Stimulated activated CD4-positive, alpha-beta T cell treated with anti-CD3 and anti-CD28 coated beads, Interleukin-1b, Interleukin-23, amount 100 ng/mL, for 24 hours (primary cell): ENCODE results near the gene ANKRD44.

Experiments
- DNase-seq, 4 experiments: peaks; one replicate each; pipeline ENCODE4 v3.0.0-alpha.2; 2020; ENCODE audit warnings: low read depth in 4 of 4, low spot score in 1 of 4

ANKRD44 gene

DNA sequence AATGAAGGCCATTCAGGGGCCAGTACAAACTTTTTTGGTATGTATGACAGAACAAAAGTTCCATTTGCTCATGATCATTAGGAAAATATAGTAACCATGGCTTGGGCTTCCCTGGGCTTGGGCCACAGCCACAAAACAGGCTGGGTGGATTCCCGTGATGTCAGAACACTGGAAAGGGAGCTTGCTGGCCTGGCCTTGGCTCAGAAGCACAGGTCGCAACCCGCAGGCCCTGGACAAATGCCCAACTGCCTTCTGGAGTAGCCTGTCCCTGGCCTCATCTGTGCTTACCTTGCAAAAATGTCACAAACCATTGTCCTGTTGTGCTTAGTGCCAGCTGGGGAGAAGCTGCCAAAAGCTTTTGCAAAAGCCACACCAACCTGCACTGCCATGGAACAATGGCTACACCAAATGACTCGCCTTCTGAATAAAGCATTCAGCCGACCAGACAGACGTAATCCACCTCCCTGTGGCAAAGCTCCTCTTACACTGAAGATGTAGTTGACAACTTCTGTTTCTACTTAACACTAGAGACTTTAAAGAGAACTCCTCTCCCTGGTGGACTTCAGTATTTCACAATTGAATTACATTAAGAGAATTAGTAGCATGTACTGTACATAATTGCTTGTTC, 125.5 kb downstream of the ANKRD44 start:
- DNase-seq: no peak

DNA sequence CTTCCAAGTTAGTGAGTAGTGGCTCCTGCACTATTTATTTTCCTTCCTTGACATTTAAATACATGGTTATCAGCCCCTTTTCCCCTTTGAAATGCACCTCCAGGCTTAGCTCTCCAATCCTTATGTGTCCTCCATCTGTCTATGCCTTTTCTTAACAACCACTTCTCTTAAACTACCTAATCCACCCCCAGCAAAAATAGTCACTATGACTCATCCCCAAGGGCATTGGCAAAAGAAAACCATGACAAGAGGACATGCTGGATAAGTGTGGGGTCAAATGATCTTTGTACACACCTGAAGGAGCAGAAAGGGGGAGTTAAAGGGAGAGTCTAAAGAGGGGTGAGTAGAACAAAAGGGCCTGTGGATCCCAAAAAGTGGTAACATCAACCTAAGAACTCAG, 127.2 kb downstream of the ANKRD44 start:
- DNase-seq: no peak

DNA sequence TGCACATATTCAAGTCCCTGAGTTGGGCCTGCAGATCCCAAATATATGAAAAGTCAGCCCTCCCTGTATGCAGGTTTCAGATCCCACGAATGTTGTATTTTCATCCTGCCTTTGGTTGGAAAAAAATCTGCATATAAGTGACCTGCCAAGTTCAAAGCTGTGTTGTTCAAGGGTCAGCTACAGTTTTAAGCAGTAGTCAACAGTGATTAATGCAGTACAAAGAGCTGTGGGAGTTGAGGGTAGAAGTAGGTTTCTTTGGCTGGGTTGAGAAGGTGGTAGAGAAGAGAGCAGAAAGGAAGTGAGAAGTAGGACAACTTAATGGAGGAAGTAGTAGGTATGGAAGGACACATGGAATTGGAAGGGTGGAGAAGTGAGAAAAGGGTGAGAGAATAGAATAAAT, 127.9 kb downstream of the ANKRD44 start:
- no peak for DNase-seq

DNA sequence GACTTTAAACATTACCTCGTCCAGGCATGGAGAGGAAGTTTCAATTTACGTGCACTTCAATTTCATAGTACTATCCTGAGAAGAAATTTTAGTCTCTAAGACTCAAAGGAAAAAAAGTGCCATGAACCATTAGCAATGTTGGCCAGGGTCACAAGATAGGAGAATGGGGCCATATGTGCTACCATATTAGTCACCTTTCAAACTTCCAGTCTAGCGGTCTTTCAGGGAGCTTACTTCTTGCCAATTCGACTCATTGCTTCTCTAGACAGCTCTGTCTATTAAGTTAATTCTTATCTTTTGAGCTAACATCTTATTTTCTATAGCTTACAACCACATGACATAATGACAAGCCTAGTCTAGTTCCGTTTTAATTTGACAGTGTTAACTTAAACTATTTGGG, 129.1 kb downstream of the ANKRD44 start:
- no peak for DNase-seq

DNA sequence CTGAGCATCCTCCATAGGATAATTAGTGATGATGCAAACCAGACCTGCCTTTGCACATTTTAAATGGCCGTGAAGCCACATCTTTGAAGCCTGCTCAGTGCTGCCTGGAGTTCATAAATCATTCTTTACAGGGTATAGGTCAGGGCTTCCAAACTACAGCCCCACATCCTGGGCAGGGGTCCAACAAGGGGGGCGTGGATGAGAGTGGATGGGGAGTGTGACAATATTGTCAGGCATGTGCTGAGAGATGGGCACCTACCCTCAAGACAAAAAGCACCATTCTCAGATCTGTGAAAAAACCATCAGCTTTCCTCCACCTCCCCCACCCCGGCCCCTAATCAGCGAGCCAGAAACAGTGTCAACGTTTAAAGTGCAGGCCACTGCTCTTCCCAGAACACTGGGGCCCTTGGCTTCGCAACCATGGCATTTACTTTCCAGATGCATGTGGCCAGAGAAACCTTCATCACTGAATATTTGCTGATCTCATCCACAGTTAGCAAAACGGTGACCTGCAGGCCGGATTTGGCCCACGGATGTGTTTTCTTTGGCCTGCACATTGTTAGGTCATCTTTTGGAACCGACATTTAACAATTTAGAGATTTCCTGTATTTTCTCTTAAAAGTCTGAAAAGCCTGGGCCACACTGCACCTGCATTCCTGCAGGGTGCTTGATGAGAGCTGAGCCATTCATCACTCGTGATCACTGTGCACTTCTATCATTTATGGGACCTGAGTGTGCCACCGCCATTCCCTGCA, 130.7 kb downstream of the ANKRD44 start:
- DNase-seq: no peak

DNA sequence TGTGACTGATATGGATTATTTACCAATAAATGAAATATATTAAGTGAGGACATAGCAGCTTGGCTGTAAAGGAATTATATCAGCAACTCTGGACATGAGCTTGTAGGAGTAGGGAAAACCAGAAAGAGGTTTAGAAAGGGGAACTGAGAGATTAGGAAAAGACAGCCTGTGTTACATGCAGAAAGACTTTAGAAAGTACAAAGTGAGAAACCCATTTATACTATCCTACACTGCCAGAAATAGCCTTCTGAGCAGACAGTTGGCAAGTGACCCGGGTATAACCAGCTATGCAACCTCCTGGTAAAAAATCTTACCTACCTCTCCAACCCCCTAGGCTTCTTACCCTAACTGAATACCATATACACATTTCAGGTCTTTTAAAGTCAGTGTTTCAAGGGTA, 134.1 kb downstream of the ANKRD44 start:
- DNase-seq: no peak

DNA sequence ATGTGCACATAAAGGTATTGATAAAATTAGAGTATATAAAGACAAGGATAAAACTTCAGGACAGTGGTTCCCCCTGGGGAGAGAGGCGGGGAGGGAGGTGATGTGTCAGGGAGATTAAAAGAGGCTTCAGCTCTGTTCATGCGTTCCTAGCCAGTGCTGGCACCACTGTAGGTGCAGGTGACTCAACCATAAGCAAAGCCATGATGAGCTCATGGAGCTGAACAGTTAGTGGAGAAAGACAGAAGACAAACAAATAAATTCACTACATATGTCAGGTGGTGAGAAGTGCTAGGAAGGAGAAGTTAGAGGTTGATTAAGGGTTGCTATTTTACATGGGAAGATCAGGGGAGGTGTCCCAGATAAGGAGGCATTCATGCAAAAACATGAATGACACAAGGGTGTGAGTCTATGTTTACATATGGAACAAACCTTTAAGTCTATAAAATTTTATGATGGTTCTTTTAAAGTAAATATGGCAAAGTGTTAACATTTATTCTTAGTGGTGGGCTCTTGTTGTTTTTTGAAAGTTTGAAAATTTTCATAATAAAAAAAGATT, 136.0 kb downstream of the ANKRD44 start:
- no peak for DNase-seq

DNA sequence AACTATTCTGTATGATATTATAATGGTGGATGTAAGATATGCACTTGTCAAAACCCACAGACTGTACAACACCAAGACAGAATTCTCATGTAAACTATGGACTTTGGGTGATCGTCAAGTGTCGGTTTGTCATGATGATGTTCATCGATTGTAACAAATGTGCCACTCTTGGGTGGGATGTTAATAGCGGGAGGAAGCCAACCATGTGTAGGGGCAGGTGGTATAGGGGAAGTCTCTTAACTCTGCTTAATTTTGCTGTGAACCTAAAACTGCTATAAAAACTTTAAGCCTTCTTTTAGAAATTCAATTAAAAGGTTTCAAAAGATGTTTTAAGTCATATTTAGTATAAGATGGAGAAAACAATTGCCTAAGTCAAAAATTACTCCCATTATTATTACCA, 139.0 kb downstream of the ANKRD44 start:
- DNase-seq: no peak

DNA sequence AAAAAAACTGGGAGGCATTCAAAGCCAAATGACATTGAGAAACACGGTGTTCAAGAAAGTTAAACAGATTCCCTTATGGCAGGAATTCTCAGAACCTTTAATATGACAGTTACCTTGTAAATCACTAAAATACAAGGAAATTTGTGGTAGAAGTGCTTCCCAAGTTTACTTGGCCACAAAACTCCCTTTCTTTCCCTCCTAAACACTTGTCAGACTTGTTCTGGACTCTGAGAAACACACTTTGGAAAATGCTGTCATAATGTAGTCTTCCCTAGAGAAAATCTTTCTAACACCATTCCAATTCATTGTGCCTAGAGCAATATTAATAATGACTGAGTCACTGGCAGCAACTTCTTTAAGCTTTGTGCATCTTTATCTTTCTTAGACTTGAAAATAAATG, 140.4 kb downstream of the ANKRD44 start:
- no peak for DNase-seq

DNA sequence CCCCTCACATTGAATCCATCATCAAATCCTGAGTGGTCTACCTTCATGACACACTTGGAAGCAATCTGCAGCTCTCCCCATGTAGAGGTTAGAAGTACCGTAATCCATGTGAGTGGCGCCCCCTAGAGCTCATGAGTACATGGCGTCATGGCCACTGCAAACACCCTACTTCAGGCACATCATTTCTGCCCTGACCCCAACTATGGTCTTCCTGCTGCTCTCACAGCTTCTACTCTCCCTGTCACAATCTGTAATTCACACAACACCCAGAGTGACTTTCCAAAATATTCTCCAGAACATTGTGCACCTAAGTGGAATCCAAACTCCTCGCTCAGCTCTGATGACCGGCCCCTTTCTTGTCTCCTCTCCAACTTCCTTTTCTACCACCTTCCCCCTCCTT, 141.9 kb downstream of the ANKRD44 start:
- DNase-seq: peak; percentile 42 to 63 (median 58)

DNA sequence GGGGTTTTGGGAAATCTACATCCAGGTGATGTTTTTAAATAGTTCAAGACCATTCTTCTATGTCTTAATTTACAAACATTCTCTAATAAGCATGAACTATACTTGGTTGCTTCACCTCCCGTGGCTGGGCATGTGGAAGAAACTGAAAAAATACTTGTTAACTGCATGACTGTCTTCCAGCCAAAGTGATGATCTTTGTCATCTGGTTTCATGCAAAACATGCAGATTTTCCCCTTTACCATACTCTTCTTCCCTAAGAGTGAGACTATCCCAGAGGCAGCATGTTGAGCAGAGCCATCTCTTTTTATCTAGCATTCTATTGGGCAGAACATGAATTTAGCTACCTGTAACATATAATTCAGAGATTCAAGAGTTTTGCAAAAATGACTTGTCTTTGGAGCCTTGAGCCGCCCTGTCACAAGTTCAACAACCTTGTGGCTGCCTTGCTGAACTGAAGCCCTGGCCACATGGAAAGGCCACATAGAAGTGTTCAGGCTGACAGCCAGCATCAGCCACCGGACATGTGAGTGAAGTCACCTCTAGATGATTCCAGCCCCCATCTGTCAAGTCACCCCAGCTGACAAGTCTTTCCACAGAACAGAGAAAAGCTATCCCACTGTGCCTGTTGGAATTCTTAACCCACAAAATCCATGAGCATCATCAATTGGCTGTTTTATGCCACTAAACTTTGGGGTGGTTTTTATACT, 142.8 kb downstream of the ANKRD44 start:
- DNase-seq: no peak

DNA sequence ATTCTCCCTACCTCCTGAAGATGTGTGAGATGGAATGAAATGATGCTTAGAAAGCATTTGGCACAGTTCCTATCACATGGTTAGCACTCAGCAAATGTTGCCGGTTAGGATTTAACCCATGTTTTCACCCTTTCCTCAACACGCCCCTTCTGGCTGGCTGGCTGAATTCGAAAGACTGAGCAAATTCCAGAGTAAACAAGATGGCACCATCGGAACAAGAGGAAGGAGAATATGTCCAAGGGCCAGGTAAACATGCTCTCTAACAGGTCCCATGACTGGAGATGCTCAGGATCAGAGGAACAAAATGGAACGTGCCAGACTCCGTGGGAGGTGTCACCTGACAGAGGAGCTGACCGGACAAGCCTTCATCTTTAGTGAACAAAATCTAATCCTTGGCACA, 145.6 kb downstream of the ANKRD44 start:
- DNase-seq: no peak

DNA sequence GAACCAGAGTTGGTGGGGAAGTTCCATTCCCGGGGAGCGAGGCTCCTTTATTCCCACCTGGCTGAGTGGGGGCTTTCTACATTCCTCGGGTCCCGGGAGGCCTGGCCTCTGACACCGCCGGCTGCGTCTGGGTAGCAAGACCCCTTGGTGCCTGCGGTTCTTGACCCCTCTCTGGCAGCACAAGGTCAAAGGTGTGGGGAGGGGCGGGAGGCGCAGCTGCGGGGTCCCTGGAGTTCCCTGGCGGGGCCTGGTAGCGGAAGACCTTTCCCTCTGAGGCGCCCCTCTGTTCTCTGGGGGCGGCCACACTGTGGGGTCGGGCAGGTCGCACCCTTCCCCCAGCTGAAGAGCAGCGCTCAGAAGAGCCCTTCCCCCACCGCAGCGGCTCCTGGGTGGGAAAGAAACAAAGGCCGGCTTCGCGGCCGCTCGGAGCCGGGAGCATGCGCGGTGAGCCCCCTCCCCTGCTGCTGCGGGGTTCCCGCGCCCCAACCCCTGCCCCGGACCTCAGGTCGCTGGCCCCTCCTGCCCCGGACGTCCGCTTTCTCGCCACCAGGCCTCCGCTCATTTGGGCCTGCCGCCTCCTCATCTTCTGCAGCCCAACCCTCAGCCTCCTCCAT, 146.3 kb downstream of the ANKRD44 start:
- DNase-seq: no peak

DNA sequence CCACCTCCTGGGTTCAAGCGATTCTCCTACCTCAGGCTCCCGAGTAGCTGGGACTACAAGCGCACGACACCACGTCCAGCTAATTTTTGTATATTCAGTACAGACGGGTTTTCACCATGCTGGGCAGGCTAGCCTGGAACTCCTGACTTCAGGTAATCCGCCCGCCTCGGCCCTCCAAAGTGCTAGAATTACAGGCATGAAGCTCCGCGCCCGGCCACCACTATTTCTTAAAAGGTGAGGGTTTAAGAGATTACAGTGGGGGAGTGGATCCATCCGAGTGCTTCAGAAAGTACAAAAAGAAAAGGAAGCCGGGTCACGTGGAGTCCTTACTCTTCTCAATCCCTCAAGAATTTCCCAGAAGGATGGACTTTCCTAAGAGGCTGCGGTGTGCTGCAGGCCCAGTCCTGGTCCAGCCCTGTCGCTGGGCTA, 146.9 kb downstream of the ANKRD44 start:
- DNase-seq: no peak

DNA sequence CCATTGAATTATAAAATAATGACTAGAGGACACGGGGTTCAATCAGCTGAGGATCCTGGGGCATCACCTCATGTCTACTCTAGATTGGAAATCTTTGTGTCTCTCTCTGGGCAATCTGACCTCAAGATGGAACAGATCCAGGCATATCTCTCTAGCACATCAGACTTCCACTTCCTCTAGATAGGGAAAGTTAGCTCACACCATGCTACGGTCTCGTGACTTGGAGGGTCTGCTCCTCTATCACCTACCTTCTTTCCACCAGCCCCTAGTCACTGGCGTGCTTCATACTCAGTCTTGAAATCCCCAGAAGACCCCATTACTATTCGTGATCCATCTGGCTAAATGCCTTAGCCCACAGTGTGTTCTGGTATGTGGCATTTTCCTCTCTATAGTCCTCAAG, 148.8 kb downstream of the ANKRD44 start:
- no peak for DNase-seq

DNA sequence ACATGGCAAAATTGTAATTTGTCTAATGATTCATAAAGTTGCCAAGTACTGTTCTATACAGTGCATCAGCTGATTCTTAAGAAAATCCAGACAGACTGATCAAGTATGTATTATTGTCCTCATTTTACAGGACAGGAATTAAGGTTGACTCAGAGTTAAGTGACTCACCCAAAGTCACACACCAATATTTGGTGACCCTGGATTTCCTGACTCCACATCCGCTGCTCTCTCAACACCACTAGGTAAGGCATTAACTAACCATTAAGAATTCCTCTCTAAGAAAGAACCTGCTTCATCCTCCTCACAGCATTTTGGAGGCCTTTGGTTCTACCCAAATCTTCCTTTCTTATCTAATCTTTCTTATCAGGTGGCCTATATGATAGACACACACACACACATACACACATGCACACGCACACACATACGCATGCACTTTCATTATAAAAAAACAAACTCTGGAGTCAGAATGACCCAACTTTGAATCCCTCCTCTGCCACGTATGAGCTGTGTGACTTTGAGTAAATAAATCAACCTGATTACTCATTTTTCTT, 150.8 kb downstream of the ANKRD44 start:
- DNase-seq: no peak

DNA sequence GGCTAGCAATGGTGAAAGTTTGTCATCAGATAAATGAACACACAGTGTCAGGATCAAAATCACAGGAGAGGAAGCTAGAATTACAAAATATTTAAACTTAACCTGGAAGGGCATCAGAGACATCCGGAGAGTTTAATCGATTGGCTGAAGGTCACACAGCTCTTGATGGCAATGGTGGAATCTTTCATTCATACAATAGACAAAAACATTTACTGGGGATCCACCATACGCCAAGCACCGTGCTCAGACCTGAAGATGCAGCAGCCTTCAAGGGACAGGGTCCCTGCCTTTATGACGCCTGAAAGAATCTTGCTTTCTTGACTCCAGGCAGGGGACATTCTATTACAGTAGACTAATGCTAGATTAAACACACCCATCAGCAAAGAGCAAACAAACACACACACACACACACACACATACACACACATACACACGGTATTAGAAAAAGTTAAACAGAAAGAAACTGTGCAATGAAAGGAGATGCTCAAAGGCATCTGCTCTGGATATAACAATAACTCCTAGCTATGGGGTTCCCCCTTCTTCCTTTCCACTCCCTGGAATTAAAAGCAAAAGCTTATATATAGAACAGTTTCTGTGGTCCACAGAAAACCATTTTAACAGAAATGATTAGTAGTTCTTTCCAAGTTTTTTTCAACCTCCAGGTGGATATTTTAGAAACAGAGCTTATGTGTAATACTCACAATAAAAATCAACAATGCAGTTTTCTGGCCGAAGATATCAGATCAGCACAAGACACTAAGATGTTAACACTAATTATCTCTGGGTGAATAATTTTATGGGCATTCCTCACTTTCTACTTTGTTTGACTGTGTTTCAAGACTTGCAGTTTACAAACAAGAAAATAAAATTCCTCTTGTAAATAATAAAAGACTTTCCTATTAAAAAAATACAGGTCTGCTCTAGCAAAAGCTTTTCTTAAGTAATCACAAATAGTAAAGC, 151.7 kb downstream of the ANKRD44 start:
- DNase-seq: no peak

DNA sequence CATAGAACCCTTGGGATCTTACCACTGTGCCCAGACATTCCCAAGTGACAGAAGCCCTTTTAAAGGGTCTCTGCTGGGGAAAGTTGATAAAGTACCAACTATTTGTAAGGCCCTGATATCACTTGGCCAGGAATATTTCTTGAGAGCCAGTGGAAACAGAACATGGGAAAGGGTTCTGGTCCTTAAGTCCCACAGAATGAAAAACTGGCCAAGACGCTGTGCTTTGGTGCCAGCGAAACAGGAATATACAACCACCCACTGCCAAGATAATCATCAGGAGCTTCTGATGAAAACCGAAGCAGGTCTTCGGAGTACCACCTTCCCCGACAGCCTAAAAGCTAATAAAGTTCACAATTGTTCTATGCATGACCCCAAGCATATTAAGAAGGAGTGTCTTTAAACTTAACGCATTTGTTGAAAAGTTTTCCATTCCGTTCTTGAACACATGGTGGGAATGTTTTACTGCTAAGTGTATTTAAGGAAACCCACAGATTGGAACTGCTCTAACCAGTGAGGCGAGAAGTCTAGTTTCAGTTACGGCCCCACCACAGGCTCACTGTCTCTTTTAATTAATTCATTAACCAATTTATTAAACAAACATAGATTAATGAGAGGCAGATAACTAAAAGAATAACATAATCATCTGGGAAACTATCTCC, 152.6 kb downstream of the ANKRD44 start:
- DNase-seq: no peak

DNA sequence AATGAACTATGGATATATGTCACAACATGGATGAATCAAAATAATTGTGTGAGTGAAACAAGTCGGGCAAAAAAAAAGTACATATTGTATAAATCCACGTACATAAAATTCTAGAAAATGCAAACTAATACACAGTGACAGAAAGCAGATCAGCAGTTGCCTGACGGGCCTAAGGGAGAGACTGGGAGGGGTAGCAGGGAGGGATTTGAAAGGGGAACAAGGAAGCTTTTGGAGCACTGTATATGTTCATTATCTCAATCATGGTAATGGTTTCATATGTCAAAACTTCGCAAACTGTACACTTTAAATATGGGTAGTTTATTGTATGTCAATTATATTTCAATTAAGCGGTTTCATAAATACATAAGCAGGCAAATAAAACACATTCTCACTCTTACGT, 153.8 kb downstream of the ANKRD44 start:
- DNase-seq: no peak
